Smooth muscle cell (in vitro differentiated cells): ENCODE data around the gene MAGED2. TPM values are rescaled to one million over a fixed set of nuclear protein-coding genes. Genes with fewer than 3 reads are reported as not detected.

Experiments
- DNase-seq: peaks from one replicate; lab custom pipeline; 2025; ENCODE audit not compliant: unreplicated experiment; lab: John Stamatoyannopoulos, UW
- H2AFZ ChIP-seq: fragments of 200-600 bp; sonication (generic); 2 replicates; pipeline ENCODE4 v1.6.0; 2016; ENCODE audit warnings: antibody characterized with exemption, low read depth, mild to moderate bottlenecking
- H3F3A ChIP-seq: fragments of 200-600 bp; sonication (generic); 2 replicates; pipeline ENCODE4 v1.6.0; 2017; ENCODE audit warnings: antibody characterized with exemption, low read depth
- H3K27ac ChIP-seq: fragments of 200-600 bp; sonication (generic); 2 replicates; pipeline ENCODE4 v1.5.1; 2016; ENCODE audit warnings: low read depth, mild to moderate bottlenecking
- H3K27me3 ChIP-seq: fragments of 200-600 bp; sonication (generic); 2 replicates; pipeline ENCODE4 v1.6.1; 2016; ENCODE audit warnings: low read depth, mild to moderate bottlenecking
- H3K36me3 ChIP-seq: fragments of 200-600 bp; sonication (generic); 2 replicates; pipeline ENCODE4 v1.5.1; 2016; ENCODE audit warnings: low read depth
- H3K4me1 ChIP-seq: fragments of 200-600 bp; sonication (generic); 2 replicates; pipeline ENCODE4 v1.5.1; 2016; ENCODE audit warnings: low read depth
- H3K4me2 ChIP-seq: fragments of 200-600 bp; sonication (generic); 2 replicates; pipeline ENCODE4 v1.6.0; 2016; ENCODE audit warnings: mild to moderate bottlenecking
- H3K4me3 ChIP-seq: fragments of 200-600 bp; sonication (generic); 2 replicates; pipeline ENCODE4 v1.5.1; 2016; ENCODE audit warnings: mild to moderate bottlenecking
- H3K79me2 ChIP-seq: fragments of 200-600 bp; sonication (generic); 2 replicates; pipeline ENCODE4 v1.6.0; 2016; ENCODE audit warnings: low read depth, mild to moderate bottlenecking
- H3K9ac ChIP-seq: fragments of 200-600 bp; sonication (generic); 2 replicates; pipeline ENCODE4 v1.6.0; 2016; ENCODE audit warnings: low read depth
- H3K9me3 ChIP-seq: fragments of 200-600 bp; sonication (generic); replicated peaks from 2 replicates; pipeline ENCODE4 v1.5.1; 2016; ENCODE audit warnings: low read depth
- H4K20me1 ChIP-seq: fragments of 200-600 bp; sonication (generic); 2 replicates; pipeline ENCODE4 v1.6.0; 2016; ENCODE audit warnings: low read depth
- WGBS: methylation state at CpG from one replicate; pipeline ENCODE4 v1.1.7; 2016; ENCODE audit warnings: low lambda C conversion rate; 5-methylcytosine and 5-hydroxymethylcytosine counted together
- polyA plus RNA-seq: library from polyadenylated mRNA; unstranded; fragments of >200 nt; fragmentation: Nextera tagmentation; extraction: Ambion mirVana; gene quantifications from 2 replicates; pipeline ENCODE4 v1.2.1, GENCODE V29; 2016
- total RNA-seq: library from RNA; depleted of rRNA; stranded (reverse); fragments of >200 nt; gene quantifications from 2 replicates; pipeline ENCODE4 v1.2.3, GENCODE V29; 2014
- TF ChIP-seq, protein P1 (sequence below): fragments of 200-600 bp; sonication (generic); IDR thresholded peaks from 2 replicates; pipeline ENCODE4 v1.5.1; 2017; ENCODE audit warnings: borderline replicate concordance, mild to moderate bottlenecking, antibody characterized with exemption; ENCODE audit not compliant: insufficient read depth, poor library complexity, severe bottlenecking

MAGED2 gene
- total and polyA plus RNA-seq, 2 experiments from 2014 or later, result 488 to 741 TPM

- 86% methylated on average over 6 of the region's 6 CpGs for WGBS
These were observed 30.4 kb upstream of the MAGED2 start for GRCh38 chrX:54776987-54777672.

GRCh38 chrX:54785901-54786300, 21.6 kb upstream of the MAGED2 start:
- Histone ChIP-seq H3K79me2 (no peaks in the 10 kb centered on the region), H3K36me3 (no peaks in the 10 kb centered on the region), H3K4me3 (no peak overlapping the region), H3F3A (no peaks in the 10 kb centered on the region), H3K4me1 (no peaks in the 10 kb centered on the region), H4K20me1 (no peaks in the 10 kb centered on the region), H2AFZ (no peak overlapping the region), H3K9ac (no peak overlapping the region), H3K27me3 (no peaks in the 10 kb centered on the region), H3K27ac (no peak overlapping the region), H3K9me3 (no peaks in the 10 kb centered on the region), H3K4me2 (no peak overlapping the region)
- WGBS, result 52% methylated on average over 4 of the region's 4 CpGs
- TF ChIP-seq, protein P1, sequence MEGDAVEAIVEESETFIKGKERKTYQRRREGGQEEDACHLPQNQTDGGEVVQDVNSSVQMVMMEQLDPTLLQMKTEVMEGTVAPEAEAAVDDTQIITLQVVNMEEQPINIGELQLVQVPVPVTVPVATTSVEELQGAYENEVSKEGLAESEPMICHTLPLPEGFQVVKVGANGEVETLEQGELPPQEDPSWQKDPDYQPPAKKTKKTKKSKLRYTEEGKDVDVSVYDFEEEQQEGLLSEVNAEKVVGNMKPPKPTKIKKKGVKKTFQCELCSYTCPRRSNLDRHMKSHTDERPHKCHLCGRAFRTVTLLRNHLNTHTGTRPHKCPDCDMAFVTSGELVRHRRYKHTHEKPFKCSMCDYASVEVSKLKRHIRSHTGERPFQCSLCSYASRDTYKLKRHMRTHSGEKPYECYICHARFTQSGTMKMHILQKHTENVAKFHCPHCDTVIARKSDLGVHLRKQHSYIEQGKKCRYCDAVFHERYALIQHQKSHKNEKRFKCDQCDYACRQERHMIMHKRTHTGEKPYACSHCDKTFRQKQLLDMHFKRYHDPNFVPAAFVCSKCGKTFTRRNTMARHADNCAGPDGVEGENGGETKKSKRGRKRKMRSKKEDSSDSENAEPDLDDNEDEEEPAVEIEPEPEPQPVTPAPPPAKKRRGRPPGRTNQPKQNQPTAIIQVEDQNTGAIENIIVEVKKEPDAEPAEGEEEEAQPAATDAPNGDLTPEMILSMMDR, result peak; percentile 7
- DNase-seq, result no peak

More at GRCh38 chrX:54776987-54777672, 30.4 kb upstream of the MAGED2 start:
- Histone ChIP-seq H3K27me3 (no peaks in the 10 kb centered on the region), H3K27ac (no peak overlapping the region), H3K4me3 (no peak overlapping the region), H2AFZ (no peak overlapping the region), H4K20me1 (no peaks in the 10 kb centered on the region), H3K4me1 (peaks cover 2% of the 10 kb centered on the region), H3K4me2 (no peak overlapping the region), H3K79me2 (no peaks in the 10 kb centered on the region), H3K9ac (no peak overlapping the region), H3F3A (no peaks in the 10 kb centered on the region), H3K36me3 (no peaks in the 10 kb centered on the region), H3K9me3 (no peaks in the 10 kb centered on the region)
- TF ChIP-seq, protein P1, result no peak
- no peak for DNase-seq

GRCh38 chrX:54786967-54787366, 20.6 kb upstream of the MAGED2 start:
- 83% methylated on average over 2 of the region's 2 CpGs for WGBS
- no peak overlapping the region for H2AFZ ChIP-seq

More at GRCh38 chrX:54786967-54787366, 20.6 kb upstream of the MAGED2 start:
- Histone ChIP-seq H3K4me2 (no peak overlapping the region), H3K27me3 (no peaks in the 10 kb centered on the region), H3F3A (no peaks in the 10 kb centered on the region), H3K79me2 (no peaks in the 10 kb centered on the region), H4K20me1 (no peaks in the 10 kb centered on the region), H3K4me3 (no peak overlapping the region), H3K27ac (no peak overlapping the region), H3K9ac (no peak overlapping the region), H3K36me3 (no peaks in the 10 kb centered on the region), H3K4me1 (no peaks in the 10 kb centered on the region), H3K9me3 (no peaks in the 10 kb centered on the region)
- TF ChIP-seq, protein P1, result no peak
- no peak for DNase-seq
